ENCODE data around the gene CNGB1.
"Not testable (repeated sequence)": the region's sequence is repeated elsewhere in the genome, so short reads cannot be mapped to it uniquely, and the experiment has no call there.

CNGB1 gene

DNA sequence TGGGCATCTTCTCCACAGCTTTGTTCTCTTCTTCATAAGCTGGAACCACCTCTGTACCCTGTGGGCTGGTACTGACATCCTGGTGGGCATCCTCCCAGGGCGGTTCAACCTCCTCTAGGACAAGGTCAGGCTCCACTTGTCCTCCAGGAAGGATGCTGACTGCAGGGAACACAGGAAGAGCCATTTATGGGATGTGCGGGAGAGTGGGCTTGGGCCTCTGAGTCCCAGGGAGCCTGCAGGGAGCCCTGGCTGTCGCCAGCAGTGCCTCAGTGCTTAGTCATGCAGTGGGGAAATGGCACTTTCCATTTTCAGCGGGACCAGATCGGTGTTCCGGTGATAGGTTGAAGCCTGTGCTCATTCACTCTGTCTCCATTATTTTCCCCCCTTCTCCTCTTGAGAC is 20.5 kb downstream of the CNGB1 start:
- DNase-seq: no peak

DNA sequence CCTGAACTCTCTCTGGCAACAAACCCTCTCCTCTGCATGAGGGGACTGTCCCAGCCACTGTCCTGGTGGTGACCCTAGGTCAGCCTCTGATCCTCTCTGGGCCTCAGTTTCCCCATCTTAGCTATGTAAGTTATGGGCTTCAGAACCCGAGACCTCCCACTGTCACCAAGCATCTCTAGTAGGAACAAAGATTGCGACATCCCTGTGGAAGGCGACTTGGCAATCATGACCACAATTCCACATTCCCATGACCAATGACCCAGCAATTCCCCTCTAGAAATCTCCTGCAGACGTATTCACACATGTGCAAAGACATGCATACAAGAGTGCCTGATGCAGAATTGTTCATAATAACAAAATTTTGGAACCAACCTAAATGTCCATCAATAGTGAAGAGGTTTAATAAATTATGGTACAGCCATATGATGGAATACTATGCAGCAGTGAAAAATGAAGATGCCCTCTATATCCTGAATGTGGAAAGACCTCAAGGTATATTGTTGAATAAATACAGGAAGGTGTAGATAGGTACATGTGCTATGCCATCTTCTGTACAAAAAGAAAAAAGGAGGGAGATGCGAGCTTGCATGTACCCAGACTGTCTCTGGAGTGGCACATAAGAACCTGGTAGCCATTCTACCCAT is 21.2 kb downstream of the CNGB1 start:
- DNase-seq: no peak

DNA sequence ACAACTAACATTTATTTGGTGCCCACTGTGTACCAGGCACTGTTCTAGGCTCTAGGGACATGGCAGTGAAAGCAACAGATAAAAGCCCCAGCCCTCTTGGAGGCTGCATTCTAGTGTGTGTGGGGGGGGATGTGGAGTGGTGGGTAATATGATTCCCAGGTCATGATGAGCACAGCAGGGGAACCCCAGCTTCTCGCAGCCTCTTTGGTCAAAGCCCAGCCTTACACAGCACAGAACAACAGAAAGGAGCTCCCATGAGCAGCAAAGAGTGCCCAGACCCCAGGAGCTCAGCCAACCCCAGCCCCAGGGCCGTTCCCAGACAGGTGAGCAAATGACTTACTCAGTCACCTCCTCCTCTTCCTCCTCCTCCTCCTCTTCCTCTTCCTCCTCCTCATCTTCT is 21.9 kb downstream of the CNGB1 start:
- no peak for DNase-seq

DNA sequence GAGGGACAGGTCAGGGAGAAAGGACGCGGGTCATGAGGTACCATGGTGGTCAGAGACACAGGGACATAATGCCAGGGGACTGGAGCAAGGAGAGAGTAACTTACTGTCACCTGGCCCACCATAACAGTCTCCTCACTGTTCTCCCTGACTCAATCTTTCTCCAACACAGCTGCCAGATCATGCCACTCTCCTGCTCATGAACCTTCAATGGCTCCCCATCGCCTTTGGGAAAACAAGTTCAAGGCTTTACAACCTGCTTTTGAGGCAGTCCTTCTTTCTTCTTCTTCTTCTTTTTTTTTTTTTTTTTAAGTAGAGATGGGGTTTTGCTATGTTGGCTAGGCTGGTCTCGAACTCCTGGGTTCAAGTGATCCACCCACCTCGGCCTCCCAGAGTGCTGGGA is 22.9 kb downstream of the CNGB1 start:
- DNase-seq: no peak

DNA sequence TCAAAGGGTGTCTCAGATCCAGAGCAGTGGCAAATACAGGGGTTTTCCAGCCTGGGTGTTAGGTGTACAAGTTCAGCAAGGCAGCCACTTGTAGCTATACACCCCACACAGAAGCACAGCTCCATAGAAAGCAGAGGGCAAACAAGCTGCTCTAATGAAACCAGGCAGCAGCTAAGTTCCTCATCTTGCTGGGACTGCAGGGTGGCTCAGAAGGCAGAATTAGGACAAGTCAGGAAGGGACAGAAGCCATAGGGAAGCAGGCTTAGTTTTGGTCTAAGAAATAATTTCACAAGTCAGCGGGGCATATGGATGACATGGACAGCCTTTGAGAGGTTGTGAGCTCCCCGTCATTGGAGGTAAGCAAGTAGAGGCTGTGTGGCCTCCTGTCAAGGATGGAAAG is 23.7 kb downstream of the CNGB1 start:
- no peak for DNase-seq

DNA sequence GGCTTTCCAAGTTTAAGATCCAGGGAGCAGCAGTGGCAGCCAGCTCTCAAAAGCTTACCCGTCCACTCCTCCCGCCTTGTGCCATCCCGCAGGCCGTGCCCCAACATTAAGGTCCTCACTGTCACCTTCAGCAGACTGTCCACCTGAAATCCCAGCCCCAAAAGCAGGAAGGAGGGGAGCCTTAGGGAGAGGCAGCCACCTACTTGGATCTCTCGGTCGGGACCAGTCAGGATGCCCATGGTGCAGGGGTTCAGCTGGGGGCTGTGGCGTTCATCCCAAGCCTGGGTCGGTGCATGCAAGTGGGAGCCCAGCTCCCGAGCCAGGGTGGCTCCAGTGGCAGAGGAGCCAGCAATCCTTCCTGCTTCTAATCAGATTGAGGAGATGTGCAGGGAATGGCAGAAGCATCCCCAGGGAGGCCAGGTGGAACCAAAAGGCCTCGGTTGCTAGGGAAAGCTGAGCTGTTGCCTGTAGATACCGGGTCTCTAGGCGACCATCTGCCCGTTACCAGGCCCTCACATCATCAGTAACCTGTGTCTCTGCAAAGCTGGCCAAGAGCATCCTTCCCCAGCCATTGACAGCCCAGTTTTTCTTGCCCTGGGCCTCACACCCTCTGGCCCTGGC is 24.6 kb downstream of the CNGB1 start:
- DNase-seq: no peak

DNA sequence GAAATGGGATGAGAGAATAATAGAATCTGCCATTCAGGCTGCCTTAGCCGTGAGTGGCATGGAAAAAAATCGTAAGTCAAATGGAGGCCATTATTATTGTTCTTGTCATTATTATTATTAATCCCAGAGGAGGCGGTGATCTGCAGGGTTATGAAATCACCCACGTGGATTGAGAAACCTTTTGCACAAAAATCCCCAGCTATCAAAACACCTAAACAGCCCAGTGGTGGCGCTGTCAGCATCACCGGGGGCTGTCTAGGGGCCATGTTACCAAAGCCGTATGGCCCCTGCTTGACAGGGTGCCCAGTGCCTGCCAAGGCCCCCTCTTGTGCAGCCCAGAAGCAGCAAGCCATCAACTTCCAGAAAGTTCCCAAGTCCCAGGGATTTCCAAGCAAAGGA is 25.2 kb downstream of the CNGB1 start:
- no peak for DNase-seq

DNA sequence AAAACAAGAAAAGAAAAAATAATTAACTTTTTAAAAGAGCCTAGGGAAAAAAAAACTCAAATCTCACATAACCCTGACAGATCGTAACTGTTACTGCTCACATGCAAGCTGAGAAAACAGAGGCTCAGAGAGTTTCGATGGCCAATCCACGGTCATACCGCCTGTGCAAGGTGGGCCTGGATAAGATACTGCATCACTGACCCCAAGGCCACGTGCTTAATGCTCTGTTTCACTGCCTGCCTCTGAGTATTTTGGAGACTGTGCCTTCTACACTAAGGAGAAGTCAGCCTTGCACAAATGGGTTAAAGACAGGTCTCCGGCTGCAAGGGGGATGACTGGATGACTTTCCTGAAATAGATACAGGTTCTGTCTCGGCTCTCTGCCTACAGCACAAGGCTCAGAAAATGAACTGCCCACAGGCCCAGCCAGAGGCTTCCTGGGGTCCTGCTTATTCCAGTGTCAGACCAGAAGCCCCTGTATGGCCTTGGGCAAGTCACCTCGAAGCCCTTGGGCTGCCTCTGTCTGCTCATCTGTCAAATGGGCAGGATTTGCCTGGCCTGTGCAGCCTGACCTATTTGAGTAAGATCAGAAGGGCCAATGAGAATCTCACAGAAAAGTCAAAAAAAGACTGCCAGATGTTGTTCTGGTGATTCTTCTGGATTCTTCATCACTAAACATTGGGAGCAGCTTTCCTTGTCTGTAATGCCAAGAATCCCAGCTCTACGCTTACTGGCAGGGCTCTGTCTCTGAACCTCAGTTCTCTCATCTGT is 25.8 kb downstream of the CNGB1 start:
- no peak for DNase-seq

DNA sequence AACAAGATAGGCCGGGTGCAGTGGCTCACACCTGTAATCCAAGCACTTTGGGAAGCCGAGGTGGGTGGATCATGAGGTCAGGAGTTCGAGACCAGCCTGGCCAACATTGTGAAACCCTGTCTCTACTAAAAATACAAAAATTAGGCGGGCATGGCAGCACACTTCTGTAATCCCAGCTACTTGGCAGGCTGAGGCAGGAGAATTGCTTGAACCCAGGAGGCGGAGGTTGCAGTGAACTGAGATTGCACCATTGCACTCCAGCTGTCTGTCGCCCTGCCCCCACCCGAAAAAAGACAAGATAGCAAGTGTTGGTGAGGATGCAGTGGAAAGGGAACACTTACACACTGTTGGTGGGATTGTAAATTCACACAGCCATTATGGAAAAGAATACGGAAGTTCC is 27.5 kb downstream of the CNGB1 start:
- not testable (repeated sequence) for DNase-seq

DNA sequence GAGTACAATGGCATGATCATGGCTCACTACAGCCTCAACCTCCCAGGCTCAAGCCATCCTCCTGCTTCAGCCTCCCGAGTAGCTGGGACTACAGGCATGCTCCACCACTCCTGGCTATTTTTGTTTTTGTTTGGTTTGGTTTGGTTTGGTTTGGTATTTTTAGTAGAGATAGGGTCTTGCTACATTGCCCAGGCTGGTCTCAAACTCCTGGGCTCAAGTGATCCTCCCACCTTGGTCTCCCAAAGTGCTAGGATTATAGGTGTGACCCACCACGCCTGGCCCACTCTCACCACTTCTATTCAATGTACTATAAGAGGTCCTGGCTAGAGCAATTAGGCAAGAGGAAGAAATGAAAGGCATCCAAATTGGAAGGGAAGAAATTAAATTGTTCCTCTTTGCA is 29.0 kb downstream of the CNGB1 start:
- DNase-seq: not testable (repeated sequence)

DNA sequence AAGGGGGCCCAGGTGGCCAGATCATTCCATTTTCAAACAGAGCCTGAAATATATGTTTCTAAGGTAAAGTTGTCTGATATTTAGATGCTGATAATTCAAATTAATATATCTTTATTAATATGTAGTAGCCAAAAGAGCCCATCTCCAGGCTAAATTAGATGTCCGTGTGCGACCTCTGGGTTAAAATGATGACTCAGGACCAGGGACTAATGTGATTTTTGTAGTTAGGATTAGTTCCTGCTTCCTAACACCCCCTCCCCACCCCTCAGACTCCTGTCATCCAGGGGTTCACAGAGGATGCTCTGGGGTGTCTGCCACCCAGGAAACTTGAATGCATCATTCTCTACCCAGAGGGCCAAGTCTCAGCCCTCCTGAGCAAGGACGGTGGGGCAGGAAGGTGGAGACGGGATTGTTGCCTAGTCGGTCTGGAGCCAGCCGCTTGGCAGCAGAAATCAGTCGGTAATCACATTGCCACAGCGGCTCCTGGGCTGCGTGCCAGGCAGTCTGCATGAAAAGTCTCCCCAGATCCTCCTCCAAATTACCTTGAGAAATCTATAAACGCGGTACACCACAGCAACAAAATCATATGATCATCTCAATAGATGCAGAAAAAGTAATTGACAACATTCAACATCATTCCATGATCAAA is 29.8 kb downstream of the CNGB1 start:
- DNase-seq: no peak

DNA sequence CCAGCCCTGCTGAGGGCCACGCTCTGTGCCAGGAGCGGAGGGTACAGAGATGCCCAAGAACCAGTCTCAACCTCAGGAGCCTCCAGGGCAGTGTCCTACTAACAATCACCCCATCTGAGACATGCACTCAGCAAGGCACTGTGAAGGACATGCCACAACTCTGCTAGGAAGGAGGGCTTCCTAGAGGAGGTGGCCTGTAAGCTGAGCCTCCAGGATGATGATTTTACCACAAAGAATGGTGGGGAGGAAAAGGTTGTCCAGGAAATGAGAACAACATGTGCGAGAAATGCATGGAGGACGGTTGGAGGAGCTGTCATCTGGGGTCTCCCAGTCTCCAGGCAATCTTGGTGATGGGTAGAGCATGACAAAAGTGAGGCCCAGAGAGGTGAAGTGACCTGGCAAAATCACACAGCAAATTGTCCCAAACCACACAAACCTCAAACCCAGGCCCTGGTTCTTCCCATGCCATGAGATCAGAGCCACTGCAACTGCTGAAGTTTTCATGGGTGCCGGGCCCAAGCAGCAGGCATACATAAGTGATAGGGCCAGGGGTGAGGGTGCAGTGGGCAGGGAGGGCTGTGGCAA is 30.5 kb downstream of the CNGB1 start:
- DNase-seq: no peak

DNA sequence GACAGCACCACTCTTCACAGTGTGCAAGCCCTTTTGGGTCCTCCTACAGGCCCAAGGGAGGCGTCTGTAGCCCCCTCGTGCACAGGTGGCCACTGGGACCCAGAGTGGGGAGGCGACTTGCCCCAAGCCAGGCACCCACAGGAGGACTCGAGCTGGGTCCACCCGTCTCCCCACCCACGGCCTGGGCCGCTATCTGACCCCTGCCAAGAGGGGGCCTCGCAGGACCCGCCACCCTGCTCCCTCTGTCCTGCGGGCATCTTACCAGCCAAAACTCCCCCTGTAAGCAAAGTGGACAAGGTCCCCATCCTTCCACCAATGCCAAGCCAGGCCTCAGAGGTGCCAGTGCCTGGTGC is 31.1 kb downstream of the CNGB1 start:
- DNase-seq: no peak

DNA sequence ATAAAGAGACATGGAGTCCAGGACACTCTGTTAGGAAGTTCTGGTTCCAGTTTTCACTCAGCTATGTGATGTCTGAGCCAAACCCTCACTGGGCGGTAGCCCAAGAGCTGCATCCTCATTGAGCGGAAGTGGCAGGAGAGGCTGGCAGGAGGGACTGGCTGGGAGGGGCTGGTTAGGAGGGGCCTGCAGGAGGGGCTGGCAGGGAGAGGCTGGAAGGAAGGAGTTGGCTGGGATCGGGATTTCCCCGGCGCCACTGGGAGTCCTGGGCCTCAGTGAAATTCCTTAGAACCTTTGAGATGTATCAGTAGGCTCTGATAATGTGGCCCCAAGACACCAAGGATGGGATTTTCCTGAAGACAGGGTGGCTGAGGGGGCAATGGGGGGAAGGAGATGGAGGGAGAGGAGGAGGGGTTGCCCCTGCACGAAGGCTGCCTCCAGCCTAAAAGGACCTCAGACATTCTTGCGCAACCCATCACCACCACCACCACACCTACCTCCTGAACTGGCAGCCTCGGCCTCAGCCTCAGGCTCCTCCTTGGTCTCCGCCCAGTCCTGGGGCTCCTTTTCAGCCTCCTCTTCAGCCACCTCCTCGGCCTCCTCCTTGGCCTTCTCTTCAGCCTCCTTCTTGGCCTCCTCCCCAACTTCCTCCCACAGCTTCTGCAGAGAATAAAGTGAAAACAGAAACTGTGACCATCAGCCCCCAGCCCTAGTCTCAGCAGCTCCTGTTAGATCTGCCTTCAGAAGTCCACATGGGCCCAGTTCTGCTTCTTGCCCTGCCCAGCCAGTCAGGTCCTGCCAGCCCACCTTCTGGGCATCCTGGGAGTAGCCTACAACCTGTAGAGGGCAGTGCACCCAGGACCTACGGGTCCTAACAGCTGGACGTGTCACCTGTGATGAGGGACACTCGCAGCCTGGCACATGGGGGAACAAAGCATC is 31.7 kb downstream of the CNGB1 start:
- no peak for DNase-seq

DNA sequence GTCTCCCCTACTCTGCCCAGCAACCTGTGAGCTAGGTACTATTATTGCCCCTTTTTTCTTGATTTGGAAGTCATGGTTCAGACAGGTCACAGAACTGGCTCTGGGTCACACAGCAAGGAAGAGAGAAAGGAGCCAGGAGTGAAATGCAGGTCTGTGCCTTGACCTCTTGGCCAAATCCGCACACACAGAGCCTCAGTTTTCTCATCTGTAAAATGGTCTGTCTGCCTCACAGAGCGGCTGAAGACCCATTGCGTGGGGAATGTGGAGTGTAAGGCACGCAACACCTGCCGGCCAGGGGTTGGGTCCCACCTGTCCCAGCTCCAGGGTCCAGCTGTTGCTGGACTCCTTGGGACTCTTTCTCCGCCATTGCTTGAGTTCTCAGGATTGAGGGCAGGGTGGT is 32.4 kb downstream of the CNGB1 start:
- no peak for DNase-seq

DNA sequence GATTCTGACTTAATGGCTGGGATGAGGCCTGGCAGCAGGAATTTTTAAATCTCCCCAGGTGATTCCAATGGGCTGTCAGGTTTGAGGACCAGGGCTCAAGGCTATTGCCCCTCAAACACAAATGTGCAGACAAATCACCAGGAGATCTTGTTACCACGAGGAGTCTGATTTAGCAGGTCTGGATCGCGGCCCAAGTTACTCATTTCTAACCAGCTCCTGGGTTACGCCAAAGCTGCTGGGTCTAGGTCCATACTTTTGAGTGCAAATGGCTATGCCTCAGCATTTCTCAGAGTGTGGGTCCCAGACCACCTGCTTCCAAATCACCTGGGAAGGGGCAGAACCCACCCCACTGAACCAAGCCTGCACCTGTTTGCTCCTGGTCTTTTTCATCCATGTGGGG is 33.1 kb downstream of the CNGB1 start:
- no peak for DNase-seq

DNA sequence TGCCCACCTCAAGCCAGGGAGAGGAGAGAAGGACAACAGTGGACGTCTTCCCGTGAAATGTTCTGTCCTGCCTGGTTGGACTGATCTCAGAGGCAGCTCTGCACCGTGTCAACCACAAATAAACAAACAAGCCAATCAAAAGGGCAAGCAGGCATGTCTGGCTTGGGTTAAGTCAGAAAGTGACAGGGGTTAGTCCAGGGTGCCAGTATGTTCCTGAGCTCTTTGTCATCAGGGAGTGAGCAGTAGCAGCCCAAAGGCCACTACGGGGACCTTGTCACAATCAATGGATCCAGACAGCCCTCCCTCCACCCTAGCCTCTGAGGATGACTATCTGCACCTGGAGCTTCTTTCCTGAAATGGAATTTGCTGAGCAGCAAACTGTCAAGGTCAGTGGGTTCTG is 35.0 kb downstream of the CNGB1 start:
- no peak for DNase-seq

DNA sequence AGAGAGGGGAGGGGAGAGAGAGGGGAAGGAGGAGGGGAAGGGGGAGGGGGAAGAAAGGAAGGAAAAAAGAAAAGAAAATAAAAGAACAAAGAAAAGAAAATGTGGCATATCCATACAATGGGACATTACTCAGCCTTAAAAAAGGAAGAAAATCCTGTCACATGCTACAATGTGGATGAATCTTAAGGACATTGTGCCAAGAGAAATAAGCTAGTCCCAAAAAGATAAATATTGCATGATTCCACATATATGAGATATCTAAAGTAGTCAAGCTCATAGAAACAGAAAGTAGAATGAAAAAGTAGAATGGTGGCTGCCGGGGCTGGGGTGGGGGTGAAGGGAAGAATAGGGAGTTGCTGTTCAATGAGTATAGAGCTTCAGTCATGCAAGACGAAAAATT is 40.4 kb downstream of the CNGB1 start:
- no peak for DNase-seq

DNA sequence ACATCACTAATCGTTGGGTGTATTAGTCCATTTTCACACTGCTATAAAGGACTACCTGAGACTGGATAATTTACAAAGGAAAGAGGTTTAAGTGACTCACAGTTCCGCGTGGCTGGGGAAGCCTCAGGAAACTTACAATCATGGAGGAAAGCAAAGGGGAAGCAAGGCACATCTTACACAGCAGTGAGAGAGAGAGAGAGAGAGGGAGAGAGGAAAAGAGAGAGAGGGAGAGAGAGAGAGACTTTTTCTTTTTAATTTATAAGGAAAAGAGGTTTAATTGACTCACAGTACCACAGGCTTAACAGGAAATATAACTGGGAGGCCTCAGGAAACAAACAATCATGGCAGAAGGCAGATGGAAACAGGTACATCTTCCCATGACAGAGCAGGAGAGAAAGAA is 41.7 kb downstream of the CNGB1 start:
- DNase-seq: no peak

DNA sequence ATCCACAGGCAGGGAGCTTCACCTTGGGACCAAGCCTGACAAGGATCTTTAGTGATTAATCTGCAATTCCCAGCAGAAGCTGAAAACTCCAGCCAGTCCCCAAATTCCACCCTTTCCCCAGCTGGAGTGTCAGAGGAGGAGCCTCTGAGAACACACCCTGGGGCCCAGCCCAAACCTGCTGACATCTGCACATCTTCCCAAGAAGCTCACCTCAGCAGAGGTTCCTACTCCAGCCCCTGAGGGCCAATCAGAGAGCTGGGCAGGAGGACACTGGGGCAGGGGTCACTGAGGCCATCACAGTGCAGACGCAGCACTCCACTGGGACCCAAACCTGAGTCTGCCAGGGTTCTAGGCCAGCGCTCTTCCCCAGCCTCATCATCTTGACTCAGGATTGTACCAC is 44.9 kb downstream of the CNGB1 start:
- no peak for DNase-seq

DNA sequence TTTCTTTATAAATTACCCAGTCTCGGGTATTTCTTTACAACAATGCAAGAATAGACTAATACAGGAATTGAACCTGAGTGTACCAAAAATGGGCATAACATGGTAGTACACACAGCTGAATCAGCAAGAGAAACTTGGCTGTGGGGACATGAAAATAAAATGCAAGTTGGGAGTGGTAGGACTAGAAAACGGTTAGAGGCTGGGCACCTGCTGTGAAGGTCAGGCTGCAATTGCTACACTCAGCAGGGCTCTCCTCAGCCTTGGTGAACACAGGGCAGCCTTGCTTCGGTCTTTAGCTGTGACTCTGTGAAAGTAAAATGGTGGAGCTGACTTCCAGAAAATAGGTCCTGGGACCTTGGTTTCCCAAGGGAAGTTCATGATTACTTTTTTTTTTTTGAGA is 45.6 kb downstream of the CNGB1 start:
- DNase-seq: no peak

DNA sequence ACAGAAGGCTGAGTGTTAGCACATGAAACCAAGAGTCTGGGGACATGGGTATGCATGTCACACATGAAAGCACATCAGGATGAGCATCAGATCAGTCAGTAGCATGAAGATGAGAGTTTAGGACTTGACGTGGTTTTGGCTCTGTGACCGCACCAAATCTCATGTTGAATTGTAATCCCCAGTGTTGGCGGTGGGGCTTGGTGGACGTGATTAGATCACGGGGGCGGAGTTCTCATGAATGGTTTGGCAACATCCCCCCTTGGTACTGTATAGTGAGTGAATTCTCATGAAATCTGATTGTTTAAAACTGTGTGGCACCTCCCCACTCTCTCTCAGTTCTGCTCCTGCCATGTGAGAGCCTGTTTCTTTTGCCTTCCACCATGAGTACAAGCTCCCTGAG is 46.4 kb downstream of the CNGB1 start:
- no peak for DNase-seq

DNA sequence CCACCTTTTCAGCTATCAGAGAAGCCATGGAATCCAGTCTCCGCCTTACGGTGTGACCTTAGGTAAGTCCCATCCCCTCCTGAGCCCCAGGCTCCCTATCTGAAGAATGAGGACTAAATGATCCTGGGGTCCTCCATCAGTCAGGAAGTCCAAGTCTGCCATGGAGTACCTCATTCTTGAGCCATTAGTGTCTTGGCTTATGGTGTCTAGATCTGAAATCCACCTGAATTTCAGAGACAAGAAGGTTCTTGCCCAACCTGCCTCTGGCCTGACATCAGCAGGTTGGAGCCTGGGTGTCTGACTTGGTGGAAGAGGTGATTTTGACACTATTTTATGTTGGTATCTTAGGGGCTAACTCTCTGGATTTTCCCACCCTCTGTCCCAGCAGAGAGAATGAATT is 47.1 kb downstream of the CNGB1 start:
- DNase-seq: no peak

Measured in stimulated activated CD4-positive, alpha-beta T cell treated with anti-CD3 and anti-CD28 coated beads, Interleukin-4, amount 100 ng/mL, for 24 hours (primary cell).